ENCODE results near the gene CD247.
"Not testable (repeated sequence)": the region's sequence is repeated elsewhere in the genome, so short reads cannot be mapped to it uniquely, and the experiment has no call there.

CD247 gene

GRCh38 chr1:167518331-167518700 lies at the start of gene CD247:
Gene CD247, minus strand, starts transcription at chr1:167518529. Its CDS starts 64 bp downstream, at chr1:167518465.
- DNase-seq (ENCODE audit: extremely low read depth in 1 of 2, low read depth in 1 of 2) = peak; percentile 54 to 58

DNA sequence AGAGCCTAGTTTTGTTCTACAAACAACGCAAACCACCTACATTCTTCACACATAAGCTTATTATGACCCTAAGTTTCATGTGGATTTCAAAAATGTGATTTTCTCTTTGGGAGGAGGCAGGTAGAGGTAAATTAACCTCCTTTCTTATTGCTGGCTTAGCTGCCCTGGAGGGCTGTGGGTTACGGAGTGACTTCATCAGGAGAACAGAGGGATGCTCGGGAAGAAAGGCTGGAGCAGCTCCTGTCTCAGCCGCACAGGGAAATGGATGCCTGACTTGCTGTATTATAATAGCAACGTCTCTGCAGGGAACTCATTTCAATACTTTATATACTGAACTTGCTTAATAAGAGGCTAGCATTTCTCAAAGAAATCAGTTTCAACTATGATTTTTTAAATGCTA lies 49.3 kb upstream of the CD247 start:
- DNase-seq (ENCODE audit: extremely low read depth in 1 of 2, low read depth in 1 of 2) = no peak

GRCh38 chr1:167566766-167567165 lies 48.4 kb upstream of the CD247 start:
- no peak for DNase-seq (ENCODE audit: extremely low read depth in 1 of 2, low read depth in 1 of 2)

- no peak for DNase-seq (ENCODE audit: extremely low read depth in 1 of 2, low read depth in 1 of 2)
Observed at GRCh38 chr1:167565922-167566321, 47.6 kb upstream of the CD247 start.

- no peak for DNase-seq (ENCODE audit: extremely low read depth in 1 of 2, low read depth in 1 of 2)
Observed at GRCh38 chr1:167564612-167565270, 46.4 kb upstream of the CD247 start.

DNA sequence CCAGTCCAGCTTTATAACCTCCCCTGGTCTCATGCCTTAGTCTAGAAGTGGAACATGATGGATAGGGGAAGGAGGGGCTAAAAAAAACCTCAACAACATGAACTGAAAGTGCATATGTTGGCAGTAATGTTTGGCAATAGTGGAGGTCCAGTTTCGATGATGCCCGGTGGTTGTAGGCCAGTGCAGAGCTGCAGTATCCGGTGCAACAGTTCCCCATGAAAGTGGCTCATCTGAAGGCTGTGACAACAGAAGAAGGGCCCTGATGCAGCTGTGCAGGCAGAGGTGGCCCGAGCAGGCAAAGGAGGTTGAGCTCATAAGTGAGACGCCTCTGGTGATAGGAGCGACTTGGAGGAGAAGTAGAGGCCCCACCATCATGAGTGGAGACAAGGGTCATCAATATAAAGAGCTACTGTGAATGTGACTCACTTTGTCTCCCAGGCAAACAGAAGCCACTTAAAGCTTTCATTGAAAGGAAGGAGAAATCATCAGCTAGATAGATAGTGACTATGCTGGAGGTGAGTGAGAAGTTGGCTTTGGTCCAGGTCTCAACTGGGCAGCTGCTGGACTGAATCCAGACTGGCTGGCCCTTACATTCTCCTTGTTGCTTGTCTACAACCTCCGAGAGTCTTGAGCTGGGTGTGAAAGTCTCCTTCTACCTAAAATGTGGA lies 45.4 kb upstream of the CD247 start:
- DNase-seq (ENCODE audit: extremely low read depth in 1 of 2, low read depth in 1 of 2) = no peak

- no peak for DNase-seq (ENCODE audit: extremely low read depth in 1 of 2, low read depth in 1 of 2)
Observed at GRCh38 chr1:167562702-167563101, 44.4 kb upstream of the CD247 start.

GRCh38 chr1:167561753-167562152 lies 43.4 kb upstream of the CD247 start:
- no peak for DNase-seq (ENCODE audit: extremely low read depth in 1 of 2, low read depth in 1 of 2)

DNA sequence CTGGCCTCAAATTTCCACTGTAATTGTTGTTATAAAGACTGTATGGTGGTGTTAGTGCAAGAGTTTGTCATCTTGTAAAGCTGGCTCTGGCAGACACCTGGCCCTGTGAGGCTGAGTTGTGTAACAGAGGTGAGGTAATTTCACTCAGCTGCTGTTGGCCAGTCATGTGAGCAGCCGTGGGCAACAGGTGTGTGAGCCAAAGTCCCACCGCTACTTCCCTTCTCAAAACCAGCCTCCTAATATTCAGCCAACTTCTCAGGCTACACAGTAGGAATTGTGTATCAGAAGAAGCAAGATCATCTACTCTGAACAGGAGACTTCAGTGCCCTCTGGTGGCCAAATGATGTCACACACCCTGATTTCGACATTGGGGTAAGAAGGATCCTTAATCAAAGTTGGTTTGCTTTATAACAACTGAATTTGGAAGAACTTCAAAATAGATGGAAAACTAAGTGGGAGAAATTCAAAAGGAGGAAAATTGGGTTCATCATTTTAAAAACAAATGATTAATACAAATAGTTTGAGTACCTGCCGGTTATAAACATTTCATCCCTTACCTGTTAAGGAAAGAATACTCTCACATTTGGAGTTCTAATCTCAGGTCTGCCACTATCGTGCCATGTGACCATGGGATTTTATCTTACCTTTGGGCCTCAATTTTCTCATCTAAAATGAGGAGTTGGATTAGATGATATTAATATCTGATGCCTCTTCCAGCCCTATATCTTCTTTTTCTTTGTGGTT lies 37.8 kb upstream of the CD247 start:
- peak; percentile 43 to 60 for DNase-seq (ENCODE audit: extremely low read depth in 1 of 2, low read depth in 1 of 2)

DNA sequence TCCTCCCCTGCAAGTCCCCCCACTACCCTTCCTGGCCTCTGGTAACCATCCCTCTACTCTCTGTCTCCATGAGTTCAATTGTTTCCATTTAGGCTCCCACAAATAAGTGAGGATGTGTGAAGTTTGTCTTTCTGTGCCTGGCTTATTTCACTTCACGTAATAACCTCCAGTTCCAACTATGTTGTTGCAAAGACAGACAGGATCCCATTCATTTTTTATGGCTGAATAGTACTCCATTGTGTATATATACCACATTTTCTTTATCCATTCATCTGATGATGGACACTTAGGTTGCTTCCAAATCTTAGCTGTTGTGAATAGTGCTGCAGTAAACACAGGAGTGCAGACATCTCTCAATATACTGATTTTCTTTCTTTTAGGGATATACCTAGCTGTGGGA lies 36.7 kb upstream of the CD247 start:
- not testable (repeated sequence) for DNase-seq (ENCODE audit: extremely low read depth in 1 of 2, low read depth in 1 of 2)

GRCh38 chr1:167554028-167554779 lies 35.9 kb upstream of the CD247 start:
- no peak for DNase-seq (ENCODE audit: extremely low read depth in 1 of 2, low read depth in 1 of 2)

GRCh38 chr1:167553136-167554027 lies 35.1 kb upstream of the CD247 start, which contains the start of gene CREG1:
Gene CREG1, minus strand, starts transcription at chr1:167553762.
- DNase-seq (ENCODE audit: extremely low read depth in 1 of 2, low read depth in 1 of 2) = peak; percentile 65 to 85

- no peak for DNase-seq (ENCODE audit: extremely low read depth in 1 of 2, low read depth in 1 of 2)
Observed at GRCh38 chr1:167551362-167551761, 33.0 kb upstream of the CD247 start.

DNA sequence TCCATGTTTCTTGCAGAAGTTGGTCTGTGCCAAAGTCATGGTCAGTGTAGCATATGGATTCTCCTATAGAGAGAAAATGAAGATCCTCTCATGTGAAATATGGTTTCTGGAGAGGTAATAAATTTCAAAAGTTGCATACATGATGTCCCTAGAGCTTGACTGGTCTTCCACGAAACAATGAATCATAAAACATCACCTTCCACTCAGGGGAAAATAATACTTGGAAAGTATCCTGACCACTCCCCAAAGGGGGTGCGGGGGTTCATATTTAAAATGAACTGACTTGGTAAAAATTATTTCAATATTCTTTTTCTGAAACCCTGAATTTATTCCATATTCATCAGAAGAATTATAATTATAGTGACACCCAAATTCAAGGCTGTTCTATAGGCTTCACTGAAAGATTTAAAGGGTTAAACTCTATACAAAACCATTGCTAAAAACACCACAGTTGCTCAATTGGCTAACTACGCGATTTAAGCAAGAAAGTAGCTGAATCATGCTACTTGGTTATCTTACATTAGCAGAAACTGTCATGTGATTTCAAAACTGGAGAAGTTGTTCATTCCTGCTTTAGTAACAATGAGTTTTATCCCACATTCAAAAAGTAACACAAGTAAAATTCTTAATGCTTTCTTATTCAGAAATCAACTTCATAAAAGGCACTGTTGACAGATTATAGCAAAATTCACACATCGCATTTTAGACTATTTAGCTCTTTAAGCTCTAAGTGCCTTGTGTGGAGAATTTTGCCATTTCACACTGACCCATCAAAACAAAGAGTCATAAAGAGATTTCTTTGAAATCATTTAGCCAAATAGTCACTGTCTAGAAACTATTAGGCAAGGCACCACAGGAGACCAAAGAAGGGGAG lies 30.0 kb upstream of the CD247 start:
- no peak for DNase-seq (ENCODE audit: extremely low read depth in 1 of 2, low read depth in 1 of 2)

GRCh38 chr1:167546935-167547334 lies 28.6 kb upstream of the CD247 start:
- DNase-seq (ENCODE audit: extremely low read depth in 1 of 2, low read depth in 1 of 2) = no peak

DNA sequence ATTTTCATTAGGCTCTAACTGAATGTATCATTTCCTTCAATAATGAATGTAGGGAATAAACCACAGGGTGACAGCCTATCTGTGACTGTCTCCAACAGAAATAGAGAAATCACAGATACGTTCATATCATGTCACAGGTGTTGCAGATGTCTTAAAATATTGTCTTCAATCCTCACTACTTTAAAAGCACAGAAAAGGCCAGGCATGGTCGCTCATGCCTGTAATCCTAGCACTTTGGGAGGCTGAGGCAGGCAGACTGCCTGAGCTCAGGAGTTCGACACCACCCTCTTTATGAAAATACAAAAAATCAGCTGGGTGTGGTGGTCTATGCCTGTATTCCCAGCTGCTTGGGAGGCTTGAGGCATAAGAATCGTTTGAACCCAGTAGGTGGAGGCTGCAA lies 27.0 kb upstream of the CD247 start:
- DNase-seq (ENCODE audit: extremely low read depth in 1 of 2, low read depth in 1 of 2) = no peak

- DNase-seq (ENCODE audit: extremely low read depth in 1 of 2, low read depth in 1 of 2) = no peak
Observed at GRCh38 chr1:167544447-167545093, 26.2 kb upstream of the CD247 start.

GRCh38 chr1:167543199-167543990 lies 25.1 kb upstream of the CD247 start:
- DNase-seq (ENCODE audit: extremely low read depth in 1 of 2, low read depth in 1 of 2) = no peak
